GM20000 (cell line): ENCODE results near the gene MEIS3.

Experiments
- DNase-seq: peaks from one replicate; pipeline ENCODE4 v3.0.0; 2012; ENCODE audit warnings: low spot score
- TF ChIP-seq, protein P1 (sequence below): IDR thresholded peaks from 2 replicates; pipeline ENCODE4 v1.5.1; 2012; ENCODE audit warnings: mild to moderate bottlenecking, control low read depth; ENCODE audit errors: extremely low read depth, missing control alignments

Gene MEIS3

DNA sequence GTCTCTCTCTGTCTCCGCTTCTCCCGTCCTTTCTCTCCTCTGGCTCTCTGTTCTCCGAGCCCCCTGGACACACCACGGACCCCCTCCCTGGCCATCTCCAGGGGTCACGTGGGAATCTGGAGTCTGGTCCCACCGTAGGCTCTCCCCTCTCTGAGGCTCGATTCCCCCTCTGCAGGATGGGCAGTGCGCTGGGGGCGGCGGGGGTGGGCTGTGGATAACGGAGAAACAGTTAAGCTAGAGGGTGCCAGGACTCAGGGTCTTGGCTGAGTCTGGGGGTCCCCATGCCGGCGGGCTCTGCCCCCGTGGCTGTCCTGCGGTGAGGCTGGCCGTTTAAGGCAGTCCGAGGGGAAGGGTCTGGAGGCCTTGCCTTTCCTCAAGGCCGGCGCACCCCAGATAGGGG is 462 bp upstream of the MEIS3 start:
- no peak for DNase-seq
- TF ChIP-seq, protein P1, sequence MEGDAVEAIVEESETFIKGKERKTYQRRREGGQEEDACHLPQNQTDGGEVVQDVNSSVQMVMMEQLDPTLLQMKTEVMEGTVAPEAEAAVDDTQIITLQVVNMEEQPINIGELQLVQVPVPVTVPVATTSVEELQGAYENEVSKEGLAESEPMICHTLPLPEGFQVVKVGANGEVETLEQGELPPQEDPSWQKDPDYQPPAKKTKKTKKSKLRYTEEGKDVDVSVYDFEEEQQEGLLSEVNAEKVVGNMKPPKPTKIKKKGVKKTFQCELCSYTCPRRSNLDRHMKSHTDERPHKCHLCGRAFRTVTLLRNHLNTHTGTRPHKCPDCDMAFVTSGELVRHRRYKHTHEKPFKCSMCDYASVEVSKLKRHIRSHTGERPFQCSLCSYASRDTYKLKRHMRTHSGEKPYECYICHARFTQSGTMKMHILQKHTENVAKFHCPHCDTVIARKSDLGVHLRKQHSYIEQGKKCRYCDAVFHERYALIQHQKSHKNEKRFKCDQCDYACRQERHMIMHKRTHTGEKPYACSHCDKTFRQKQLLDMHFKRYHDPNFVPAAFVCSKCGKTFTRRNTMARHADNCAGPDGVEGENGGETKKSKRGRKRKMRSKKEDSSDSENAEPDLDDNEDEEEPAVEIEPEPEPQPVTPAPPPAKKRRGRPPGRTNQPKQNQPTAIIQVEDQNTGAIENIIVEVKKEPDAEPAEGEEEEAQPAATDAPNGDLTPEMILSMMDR: no peak

GRCh38 chr19:47418692-47419029 is 666 bp downstream of the MEIS3 start:
- TF ChIP-seq, protein P1: no peak
- no peak for DNase-seq

- DNase-seq: no peak
- TF ChIP-seq, protein P1: no peak
Observed at GRCh38 chr19:47417746-47418691, 1.3 kb downstream of the MEIS3 start.

DNA sequence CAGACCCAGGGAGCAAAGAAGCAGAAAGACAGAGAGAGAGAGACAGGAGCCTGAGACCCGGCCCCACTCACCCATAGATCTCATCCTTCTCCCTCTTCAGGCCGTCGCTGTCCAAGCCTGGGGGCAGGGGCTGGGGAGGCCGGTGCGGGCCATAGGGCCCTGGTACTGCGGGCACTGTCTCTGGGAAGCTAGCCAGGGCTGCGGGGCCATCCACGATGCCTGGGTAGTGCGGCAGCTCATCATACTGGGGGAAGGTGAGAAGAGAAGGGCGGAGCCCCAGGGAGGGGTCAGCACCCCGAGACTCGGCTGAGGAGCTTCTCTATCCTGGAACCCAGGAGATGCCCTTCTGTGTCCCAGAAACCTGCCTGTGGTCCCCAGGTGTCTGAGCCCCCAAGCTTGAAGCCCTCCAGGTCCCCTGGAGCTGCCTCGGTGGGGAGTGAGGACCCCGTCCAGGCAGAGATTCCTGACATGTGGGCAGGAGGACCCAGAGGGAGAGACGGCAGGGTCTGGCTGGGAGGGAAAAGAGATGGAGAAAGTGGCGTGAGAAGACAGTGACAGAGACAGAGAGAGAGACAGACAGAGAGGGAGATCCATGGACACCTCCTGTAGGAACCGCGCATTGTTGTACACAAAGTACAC is 2.1 kb downstream of the MEIS3 start:
- DNase-seq: no peak
- TF ChIP-seq, protein P1: no peak

DNA sequence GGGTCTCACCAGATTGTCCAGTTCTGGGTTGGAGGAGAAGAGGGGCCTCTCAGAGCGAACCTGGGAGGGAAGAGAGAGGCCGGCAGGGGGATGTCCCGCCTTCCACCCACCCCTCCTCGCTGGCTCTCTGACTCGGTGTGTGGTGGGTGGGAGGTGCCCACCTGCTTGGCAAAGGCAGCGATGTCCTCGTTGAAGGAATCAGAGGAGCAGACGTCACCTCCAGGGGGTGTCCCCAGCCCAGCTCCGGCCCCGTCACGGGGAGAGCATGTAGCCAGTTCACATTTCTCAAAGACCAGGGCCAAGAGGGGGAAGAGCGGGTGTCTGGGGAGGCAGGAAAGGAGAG is 2.7 kb downstream of the MEIS3 start:
- DNase-seq: no peak
- TF ChIP-seq, protein P1: no peak

DNA sequence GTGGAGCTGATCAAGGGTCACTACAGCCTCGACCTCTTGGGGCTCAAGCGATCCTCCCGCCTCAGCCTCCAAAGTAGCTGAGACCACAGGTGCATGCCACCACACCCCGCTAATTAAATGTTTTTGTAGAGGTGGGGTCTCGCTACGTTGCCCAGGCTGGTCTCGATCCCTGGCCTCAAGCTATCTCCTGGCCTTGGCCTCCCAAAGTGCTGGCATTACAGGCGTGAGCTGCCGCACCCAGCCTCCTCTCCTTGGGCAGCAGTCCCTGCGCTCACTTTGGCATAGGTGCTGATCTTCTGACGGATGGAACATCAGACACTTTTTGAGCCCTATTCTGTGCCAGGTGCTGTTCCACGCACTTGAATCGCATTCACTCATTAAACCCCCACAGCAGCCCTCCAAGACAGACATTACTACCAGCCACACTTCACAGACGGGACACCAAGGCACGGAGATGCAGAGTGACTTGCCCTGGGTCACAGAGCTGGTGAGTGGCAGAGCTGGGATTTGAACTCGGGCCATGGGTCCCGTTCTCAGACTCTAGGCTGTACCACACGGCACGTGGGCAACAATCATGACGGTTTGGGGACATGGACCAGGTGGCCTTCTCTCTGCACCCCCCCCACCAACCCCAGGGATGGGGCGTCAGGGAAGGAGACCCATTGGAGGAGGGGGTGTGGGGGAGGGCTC is 3.2 kb downstream of the MEIS3 start:
- TF ChIP-seq, protein P1: no peak
- DNase-seq: no peak

DNA sequence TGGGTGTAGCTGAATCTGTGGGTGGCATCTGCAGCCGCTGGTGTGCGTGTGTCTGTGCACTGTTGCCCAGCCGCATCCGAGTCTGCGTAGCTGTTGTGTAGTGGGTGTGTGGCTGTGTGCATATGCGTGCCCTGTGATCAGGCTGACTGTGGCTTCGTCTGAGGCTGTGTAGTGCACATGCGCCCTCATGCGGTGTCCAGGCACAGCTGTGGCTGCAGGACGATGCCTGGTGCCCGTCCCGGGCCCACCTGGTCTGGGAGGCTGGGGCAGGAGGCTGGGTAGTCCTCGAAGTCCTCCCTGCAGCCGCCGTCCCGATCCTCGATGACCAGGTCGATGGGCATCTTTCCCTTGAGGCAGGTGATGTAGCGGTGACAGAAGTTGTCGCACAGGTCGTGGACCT is 4.9 kb downstream of the MEIS3 start:
- DNase-seq: no peak
- TF ChIP-seq, protein P1: no peak
